OCI-LY3 (cell line): ENCODE data around the gene NR6A1.
"Not testable (repeated sequence)": the region's sequence is repeated elsewhere in the genome, so short reads cannot be mapped to it uniquely, and the experiment has no call there.

ENCODE experiments used
- H2AFZ ChIP-seq: fragments of 200-600, 300-600 bp; shearing (Covaris generic); 2 replicates; pipeline ENCODE4 v1.6.0; 2014; ENCODE audit warnings: antibody characterized with exemption, low read depth, low read length
- H3K27ac ChIP-seq: fragments of 200-600, 300-600 bp; sonication (generic); 2 replicates; pipeline ENCODE4 v1.5.1; 2014; ENCODE audit warnings: mild to moderate bottlenecking, low read length, moderate library complexity, mixed read lengths
- H3K27me3 ChIP-seq: fragments of 200-600, 300-600 bp; sonication (generic); 2 replicates; pipeline ENCODE4 v1.6.1; 2014; ENCODE audit warnings: low read depth, low read length, mixed read lengths
- H3K36me3 ChIP-seq: fragments of 200-600, 300-600 bp; sonication (generic); replicated peaks from 2 replicates; pipeline ENCODE3; 2014; ENCODE audit warnings: low read depth, low read length, mixed read lengths
- H3K4me1 ChIP-seq: fragments of 300-600, 200-600 bp; sonication (generic); 2 replicates; pipeline ENCODE4 v1.6.1; 2014; ENCODE audit warnings: low read length, mixed read lengths
- H3K4me2 ChIP-seq: fragments of 200-600, 300-600 bp; sonication (generic); 2 replicates; pipeline ENCODE4 v1.6.1; 2014; ENCODE audit warnings: low read length, mixed read lengths
- H3K4me3 ChIP-seq: fragments of 300-600, 200-600 bp; sonication (generic); 2 replicates; pipeline ENCODE4 v1.5.1; 2014; ENCODE audit warnings: antibody characterized with exemption, mild to moderate bottlenecking, low read length, moderate library complexity
- H3K79me2 ChIP-seq: fragments of 300-600, 200-600 bp; shearing (Covaris generic); 2 replicates; pipeline ENCODE4 v1.6.1; 2014; ENCODE audit warnings: mild to moderate bottlenecking, low read length, mixed read lengths
- H3K9ac ChIP-seq: fragments of 300-600, 200-600 bp; shearing (Covaris generic); 2 replicates; pipeline ENCODE4 v1.6.0; 2014; ENCODE audit warnings: mild to moderate bottlenecking, low read length, moderate library complexity
- H3K9me3 ChIP-seq: fragments of 200-600, 300-600 bp; shearing (Covaris generic); 2 replicates; pipeline ENCODE4 v1.6.1; 2014; ENCODE audit warnings: low read length, mixed read lengths; ENCODE audit not compliant: insufficient read depth
- H4K20me1 ChIP-seq: fragments of 200-600, 300-600 bp; sonication (generic); 2 replicates; pipeline ENCODE4 v1.6.1; 2016; ENCODE audit warnings: low read length, mixed read lengths; ENCODE audit not compliant: insufficient read depth
- CTCF ChIP-seq: fragments of 200-600, 300-600 bp; sonication (generic); IDR thresholded peaks from 2 replicates; pipeline ENCODE4 v1.5.1; 2014; ENCODE audit warnings: antibody characterized with exemption, low read length, low read depth
- EZH2phosphoT487 ChIP-seq: fragments of 200-600 bp; shearing (Covaris generic); IDR thresholded peaks from 2 replicates; pipeline ENCODE4 v1.6.1; 2018; ENCODE audit warnings: antibody characterized with exemption, mixed run types, low read depth

NR6A1 gene

GRCh38 chr9:124621371-124622328 is 149.5 kb downstream of the NR6A1 start:
- TF ChIP-seq EZH2phosphoT487, result no peak
- no peak overlapping the region for H2AFZ ChIP-seq
- H4K20me1 ChIP-seq, result peaks cover 24% of the 10 kb centered on the region

DNA sequence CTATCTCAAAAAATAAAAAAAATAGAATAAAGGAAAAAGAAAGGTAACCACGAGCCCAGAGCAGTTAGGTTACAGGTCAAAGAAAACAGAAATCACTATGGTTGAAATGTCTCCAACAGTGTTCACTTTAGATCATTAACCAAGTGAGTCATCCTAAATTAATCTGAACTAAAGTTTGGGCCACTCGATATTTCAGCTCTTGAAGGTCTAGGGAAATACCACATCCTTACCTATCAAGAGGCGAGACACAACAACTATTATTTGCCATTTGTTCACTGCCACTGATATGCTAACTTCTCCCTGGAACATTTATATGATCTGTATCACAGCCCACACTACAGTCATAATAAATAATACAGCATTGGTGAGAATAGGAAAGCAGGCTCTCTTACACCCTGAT is 152.6 kb downstream of the NR6A1 start:
- no peaks in the 10 kb centered on the region for H3K4me1 ChIP-seq
- 0 out of 2 replicates have a peak, but pooled peaks cover 7% of the 10 kb centered on the region for H3K79me2 ChIP-seq
- H2AFZ ChIP-seq, result no peak overlapping the region
- H3K4me3 ChIP-seq, result no peak overlapping the region
- TF ChIP-seq CTCF (no peak), EZH2phosphoT487 (no peak)
- H3K27me3 ChIP-seq, result no peaks in the 10 kb centered on the region
- no peak overlapping the region for H3K9ac ChIP-seq
- peaks cover 29% of the 10 kb centered on the region for H4K20me1 ChIP-seq
- H3K9me3 ChIP-seq, result no peaks in the 10 kb centered on the region
- no peak overlapping the region for H3K27ac ChIP-seq
- no peaks in the 10 kb centered on the region for H3K36me3 ChIP-seq
- no peak overlapping the region for H3K4me2 ChIP-seq

More at GRCh38 chr9:124621371-124622328, 149.5 kb downstream of the NR6A1 start:
- H3K4me1 ChIP-seq, result no peaks in the 10 kb centered on the region
- H3K79me2 ChIP-seq, result no peaks in the 10 kb centered on the region
- H3K36me3 ChIP-seq, result no peaks in the 10 kb centered on the region
- H3K4me3 ChIP-seq, result no peak overlapping the region
- H3K27me3 ChIP-seq, result no peaks in the 10 kb centered on the region
- H3K27ac ChIP-seq, result no peak overlapping the region
- H3K4me2 ChIP-seq, result no peak overlapping the region
- no peak overlapping the region for H3K9ac ChIP-seq
- H3K9me3 ChIP-seq, result no peaks in the 10 kb centered on the region

- 0 out of 2 replicates have a peak, but pooled peaks cover 7% of the 10 kb centered on the region for H3K79me2 ChIP-seq
- peaks cover 25% of the 10 kb centered on the region for H4K20me1 ChIP-seq
- no peak overlapping the region for H2AFZ ChIP-seq
- H3K27me3 ChIP-seq, result no peaks in the 10 kb centered on the region
- no peaks in the 10 kb centered on the region for H3K36me3 ChIP-seq
- no peaks in the 10 kb centered on the region for H3K9me3 ChIP-seq
- H3K27ac ChIP-seq, result no peak overlapping the region
- H3K4me3 ChIP-seq, result no peak overlapping the region
- no peak overlapping the region for H3K4me2 ChIP-seq
- TF ChIP-seq CTCF (peak; percentile 96), EZH2phosphoT487 (no peak)
- H3K9ac ChIP-seq, result no peak overlapping the region
- no peaks in the 10 kb centered on the region for H3K4me1 ChIP-seq
Observed at GRCh38 chr9:124617477-124618141, 153.5 kb downstream of the NR6A1 start.

- 0 out of 2 replicates have a peak, but pooled peaks cover 7% of the 10 kb centered on the region for H3K79me2 ChIP-seq
- no peak overlapping the region for H3K27ac ChIP-seq
- no peak overlapping the region for H3K9ac ChIP-seq
- no peaks in the 10 kb centered on the region for H3K27me3 ChIP-seq
- H2AFZ ChIP-seq, result no peak overlapping the region
- TF ChIP-seq CTCF, result no peak
- no peak for TF ChIP-seq EZH2phosphoT487
- no peak overlapping the region for H3K4me2 ChIP-seq
- H3K4me1 ChIP-seq, result no peaks in the 10 kb centered on the region
- H3K9me3 ChIP-seq, result no peaks in the 10 kb centered on the region
- H4K20me1 ChIP-seq, result peaks cover 25% of the 10 kb centered on the region
- no peaks in the 10 kb centered on the region for H3K36me3 ChIP-seq
- H3K4me3 ChIP-seq, result no peak overlapping the region
Observed at GRCh38 chr9:124616961-124617360, 154.2 kb downstream of the NR6A1 start.

DNA sequence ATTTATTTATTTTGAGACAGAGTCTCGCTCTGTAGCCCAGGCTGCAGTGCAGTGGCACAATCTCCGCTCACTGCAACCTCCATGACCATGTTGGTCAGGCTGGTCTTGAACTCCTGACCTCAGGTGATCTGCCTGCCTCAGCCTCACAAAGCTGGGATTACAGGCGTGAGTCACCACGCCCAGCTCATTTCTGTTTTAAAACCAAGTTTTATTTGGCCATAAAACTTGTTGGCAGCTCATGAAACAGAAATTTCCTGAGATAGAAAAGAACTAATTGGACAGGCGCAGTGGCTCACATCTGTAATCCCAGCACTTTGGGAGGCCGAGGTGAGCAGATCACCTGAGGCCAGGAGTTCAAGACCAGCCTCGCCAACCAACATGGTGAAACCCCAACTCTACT is 155.3 kb downstream of the NR6A1 start:
- H3K27ac ChIP-seq, H3K4me3 ChIP-seq, H3K27me3 ChIP-seq, H3K9ac ChIP-seq, H3K9me3 ChIP-seq, H2AFZ ChIP-seq, H3K36me3 ChIP-seq, H3K79me2 ChIP-seq, H3K4me1 ChIP-seq, H3K4me2 ChIP-seq: not testable (repeated sequence)
- peaks cover 20% of the 10 kb centered on the region for H4K20me1 ChIP-seq
